DMS 273 (cell line): ENCODE results near the gene JADE2.
"Not testable (repeated sequence)": the region's sequence is repeated elsewhere in the genome, so short reads cannot be mapped to it uniquely, and the experiment has no call there.

Experiments used
- DNase-seq: peaks from one replicate; lab custom pipeline; 2025; ENCODE audit not compliant: unreplicated experiment; lab: John Stamatoyannopoulos, UW

The JADE2 gene

GRCh38 chr5:134507452-134507851 lies 18.0 kb upstream of the JADE2 start:
- DNase-seq: no peak

GRCh38 chr5:134508521-134509195 lies 16.8 kb upstream of the JADE2 start:
- DNase-seq: no peak

- DNase-seq: no peak
Observed at GRCh38 chr5:134509308-134510040, 16.0 kb upstream of the JADE2 start.

- DNase-seq: no peak
Observed at GRCh38 chr5:134510970-134511795, 14.3 kb upstream of the JADE2 start.

DNA sequence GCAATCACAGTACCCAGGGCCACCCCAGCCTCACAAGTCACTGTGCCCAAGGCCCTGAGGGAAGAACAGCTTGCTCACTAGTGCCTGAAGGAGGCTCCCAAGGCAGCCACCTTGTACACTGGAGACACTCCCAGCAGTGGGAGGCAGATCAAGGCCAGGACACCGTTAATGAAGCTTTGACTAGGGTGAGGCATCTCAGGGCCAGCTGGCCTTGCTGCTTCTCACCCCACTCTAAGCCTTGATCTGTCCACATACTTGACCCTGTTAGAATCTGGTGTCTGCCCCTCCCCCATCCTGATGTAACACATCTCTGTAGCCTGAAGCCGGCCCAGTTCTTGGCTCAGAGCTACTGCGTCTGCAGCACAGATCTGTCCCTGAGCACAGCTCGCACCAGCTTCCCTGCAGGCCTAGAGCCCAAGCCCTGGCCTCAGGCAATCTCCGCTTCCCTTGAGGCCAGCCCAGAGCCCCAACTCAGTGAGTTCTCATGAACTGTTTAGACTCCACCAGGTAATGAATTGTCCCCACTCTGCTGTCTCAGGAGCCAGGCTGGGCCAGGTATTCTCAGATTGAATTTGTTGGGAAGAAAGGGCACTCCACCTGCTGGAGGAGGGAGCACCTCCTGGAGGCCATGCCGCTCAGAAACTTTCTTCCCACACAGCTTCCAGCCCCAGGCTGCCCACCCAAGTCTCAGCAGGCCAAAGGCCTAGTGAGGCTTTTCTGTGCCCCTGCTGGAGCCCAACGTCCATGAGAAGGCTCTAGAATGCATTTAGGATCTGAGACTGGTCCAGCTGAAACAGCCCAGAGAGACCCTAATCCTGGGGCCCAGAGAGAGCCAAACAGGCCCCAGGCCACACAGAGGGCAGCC lies 13.4 kb upstream of the JADE2 start:
- peak; percentile 31 for DNase-seq

- no peak for DNase-seq
Observed at GRCh38 chr5:134512661-134512999, 12.8 kb upstream of the JADE2 start.

DNA sequence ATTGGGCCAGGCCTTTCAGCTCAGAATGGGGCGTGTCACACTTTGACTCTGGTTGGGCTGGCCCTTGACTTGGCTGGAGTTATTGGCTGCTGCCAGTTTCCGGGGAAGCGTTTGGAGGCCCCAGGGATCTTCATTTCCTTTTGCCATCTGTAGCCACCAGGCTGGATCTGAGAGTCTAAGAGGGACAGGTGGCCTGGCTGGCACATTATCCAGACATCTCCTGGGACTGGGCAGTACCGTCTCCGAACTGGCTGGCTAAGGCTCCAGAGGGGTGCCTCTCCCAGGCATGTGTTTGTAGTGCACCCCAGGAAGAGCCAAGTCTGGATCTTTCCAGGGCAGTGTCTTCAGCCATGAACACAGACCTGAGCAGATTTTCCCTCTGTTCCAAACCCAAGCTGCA lies 9.7 kb upstream of the JADE2 start:
- DNase-seq: peak; percentile 92

DNA sequence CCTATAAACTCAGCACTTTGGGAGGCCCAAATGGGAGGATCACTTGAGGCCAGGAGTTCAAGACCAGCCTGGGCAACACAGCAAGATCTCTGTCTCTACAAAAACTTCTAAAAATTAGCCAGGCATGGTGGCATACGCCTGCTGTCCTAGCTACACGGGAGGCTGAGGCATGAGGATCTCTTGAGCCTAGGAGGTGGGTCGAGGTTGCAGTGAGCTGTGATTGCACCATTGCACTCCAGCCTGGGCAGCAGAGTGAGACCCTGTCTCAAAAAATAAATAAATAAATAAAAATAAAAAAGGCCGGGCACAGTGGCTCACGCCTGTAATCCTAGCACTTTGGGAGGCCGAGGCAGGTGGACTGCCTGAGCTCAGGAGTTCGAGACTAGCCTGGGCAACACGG lies 8.5 kb upstream of the JADE2 start:
- not testable (repeated sequence) for DNase-seq

DNA sequence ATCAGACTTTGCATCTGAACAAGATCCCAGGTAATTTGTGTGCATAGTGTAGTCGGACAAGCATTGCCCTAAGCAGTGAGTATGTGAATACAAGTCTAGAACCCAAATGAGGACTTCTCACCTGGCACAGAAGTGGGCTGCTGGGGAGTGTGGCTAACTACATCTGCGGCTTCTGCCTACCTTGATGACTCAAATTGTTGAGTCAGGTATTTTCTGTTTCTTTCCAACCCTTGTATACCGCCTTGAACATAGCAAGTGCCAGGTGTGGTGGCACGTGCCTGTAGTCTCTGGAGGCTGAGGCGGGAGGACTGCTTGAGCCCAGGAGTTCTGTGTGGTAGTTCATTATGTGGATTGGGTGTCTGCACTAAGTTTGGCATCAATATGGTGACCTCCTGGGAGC lies 7.9 kb upstream of the JADE2 start:
- DNase-seq: no peak

GRCh38 chr5:134519989-134520388 lies 5.5 kb upstream of the JADE2 start:
- DNase-seq: no peak

DNA sequence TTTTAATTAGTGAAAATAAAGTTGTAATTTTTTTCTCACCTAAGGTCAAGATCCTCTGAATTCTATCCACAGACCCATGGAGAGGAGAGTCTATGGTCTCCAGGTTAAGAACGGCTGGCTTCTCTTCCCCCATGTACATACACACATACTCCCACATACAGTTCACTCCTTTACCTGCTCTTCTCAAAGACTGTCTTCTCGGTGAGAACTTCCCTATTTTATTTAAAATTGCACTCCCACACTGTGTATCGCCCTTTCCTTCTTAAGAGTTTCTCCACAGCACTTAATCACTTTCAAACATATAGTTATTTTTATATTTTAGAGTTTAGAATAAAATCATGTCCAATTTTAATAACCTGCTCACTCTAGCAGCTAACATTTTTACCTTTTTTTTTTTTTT lies 3.6 kb upstream of the JADE2 start:
- no peak for DNase-seq

- DNase-seq: no peak
Observed at GRCh38 chr5:134523543-134524271, 1.8 kb upstream of the JADE2 start.

DNA sequence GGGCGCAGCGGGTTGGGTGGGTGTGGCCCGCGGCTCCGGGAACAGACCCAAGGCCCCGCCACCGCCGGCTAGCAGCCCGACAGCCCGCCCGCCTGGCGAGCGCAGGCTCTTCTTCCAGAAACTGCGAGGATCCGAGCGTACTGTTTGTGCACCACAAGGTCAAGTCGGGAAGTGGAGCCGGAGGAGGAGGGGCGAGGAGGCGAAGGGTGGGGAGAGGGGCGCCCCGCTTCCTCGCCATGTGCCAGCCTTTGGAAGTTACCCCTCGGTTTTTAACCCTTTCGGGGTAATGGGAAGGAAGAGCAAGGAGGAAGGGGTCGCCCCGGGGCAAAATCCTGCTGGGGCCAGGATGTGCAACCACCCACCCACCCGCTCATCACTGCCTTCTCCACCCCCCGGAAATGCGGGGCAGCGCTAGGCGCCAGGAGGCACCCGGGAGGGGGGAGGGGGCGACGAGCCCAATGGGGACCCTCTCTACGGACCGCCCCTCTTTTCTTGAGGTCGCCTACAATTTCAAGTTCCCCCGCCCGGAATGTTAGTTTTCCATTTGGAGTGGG lies 1.1 kb upstream of the JADE2 start:
- DNase-seq: peak; percentile 93

DNA sequence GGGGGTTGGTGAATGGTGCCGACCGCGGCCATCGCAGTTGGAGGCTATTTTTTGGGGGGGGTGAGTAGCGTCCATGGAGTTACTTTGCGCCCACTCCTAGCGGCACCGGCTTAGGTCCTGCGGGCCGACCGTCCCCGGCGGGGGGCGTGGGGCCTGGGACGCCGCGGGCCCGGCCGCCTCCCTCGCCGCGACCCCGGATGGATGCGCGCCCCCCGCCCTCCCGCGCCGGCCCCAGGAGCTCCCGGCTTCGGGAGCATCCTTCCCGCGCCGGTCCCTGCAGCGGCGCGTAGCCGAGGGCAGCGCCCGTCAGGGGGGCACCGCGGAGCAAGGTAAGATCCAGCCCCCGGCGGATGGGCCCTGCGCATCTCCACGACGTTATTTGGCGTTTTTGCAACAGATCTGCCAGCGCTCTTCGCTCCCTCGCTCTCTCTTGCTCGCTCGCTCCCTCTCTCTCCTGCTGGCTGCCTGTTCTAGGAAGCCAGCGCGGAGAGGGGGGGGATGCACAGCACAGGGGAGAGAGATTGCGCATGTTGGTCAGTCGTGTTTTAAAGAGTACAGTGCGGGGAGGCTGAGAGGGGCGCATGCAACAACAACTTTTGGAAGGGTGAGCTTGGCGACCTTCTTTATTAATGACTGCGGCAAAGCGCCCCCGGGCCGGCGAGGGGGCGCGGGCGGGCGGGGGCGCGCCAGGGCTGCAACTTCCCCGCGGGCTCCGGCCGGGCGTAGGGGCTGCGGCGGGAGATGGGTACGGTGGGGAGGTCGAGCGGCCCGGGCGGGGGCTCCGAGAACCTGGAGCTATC lies 413 bp downstream of the JADE2 start:
- peak; percentile 86 for DNase-seq

- peak; percentile 96 for DNase-seq
Observed at GRCh38 chr5:134526483-134527155, 1.1 kb downstream of the JADE2 start.

- peak; percentile 96 for DNase-seq
Observed at GRCh38 chr5:134527156-134527960, 1.9 kb downstream of the JADE2 start.

DNA sequence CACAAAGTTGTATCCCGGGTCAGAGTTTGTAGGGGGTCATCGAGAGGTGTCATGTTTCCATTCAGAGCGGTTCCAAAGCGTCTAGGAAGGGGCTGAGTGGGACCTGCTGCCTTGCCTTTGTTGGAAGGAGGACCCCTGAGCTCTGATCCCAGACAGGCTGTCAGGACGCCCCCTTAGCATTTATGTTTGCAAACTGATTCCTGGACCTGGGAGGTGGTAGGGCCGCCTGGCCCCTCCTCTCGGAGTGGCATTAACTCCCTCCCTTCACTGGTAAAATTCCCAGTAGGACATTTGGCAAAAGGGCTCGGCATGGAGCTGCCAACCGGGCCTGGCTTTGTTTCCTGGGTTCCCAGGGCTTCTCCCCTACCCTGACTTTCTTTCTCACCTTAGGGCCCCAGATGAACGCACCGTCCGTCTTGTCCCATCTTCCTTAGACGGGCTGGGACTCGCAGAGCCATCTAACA lies 2.5 kb downstream of the JADE2 start:
- peak; percentile 66 for DNase-seq

GRCh38 chr5:134528556-134528955 lies 3.1 kb downstream of the JADE2 start:
- no peak for DNase-seq
